Tibial nerve (tissue), 4 donors: ENCODE data around the gene ARHGEF37. TPM values are rescaled to one million over a fixed set of nuclear protein-coding genes. Genes with fewer than 3 reads are reported as not detected.
"Not testable (repeated sequence)": the region's sequence is repeated elsewhere in the genome, so short reads cannot be mapped to it uniquely, and the experiment has no call there.

ENCODE experiments used
- DNase-seq, 2 donors: peaks; one replicate each; pipeline ENCODE4 v3.0.0-alpha.2; 2019; ENCODE audit warnings: low spot score in 2 of 2
- H3K27ac ChIP-seq, 4 donors: fragments of 200-600 bp; sonication (generic) in 3 of 4; one replicate each; pipeline ENCODE4 v1.5.1; 2017 to 2019; ENCODE audit warnings: mild to moderate bottlenecking in 1 of 4
- H3K27me3 ChIP-seq, 2 donors: fragments of 200-600 bp; sonication (generic) in 1 of 2; one replicate each; pipeline versions ENCODE4 v1.5.1 to v1.6.0; 2017 to 2019
- H3K36me3 ChIP-seq, 3 donors: fragments of 200-600 bp; sonication (generic); one replicate each; pipeline ENCODE4 v1.5.1; 2018 to 2019
- H3K4me1 ChIP-seq, 4 donors: fragments of 200-600 bp; sonication (generic) in 3 of 4; one replicate each; pipeline ENCODE4 v1.5.1; 2017 to 2019
- H3K4me3 ChIP-seq, 4 donors: fragments of 200-600 bp; sonication (generic) in 3 of 4; one replicate each; pipeline ENCODE4 v1.5.1; 2017 to 2019; ENCODE audit warnings: mild to moderate bottlenecking in 1 of 4, moderate library complexity in 1 of 4
- H3K9me3 ChIP-seq, 4 donors: fragments of 200-600 bp; sonication (generic) in 3 of 4; one replicate each; pipeline ENCODE4 v1.5.1; 2017 to 2019
- EP300 ChIP-seq, 2 donors: sonication (generic); formaldehyde crosslinking; IDR thresholded peaks; one replicate each; pipeline ENCODE4 v1.6.1; 2017; ENCODE audit warnings: antibody characterized with exemption in 2 of 2, mild to moderate bottlenecking in 1 of 2
- POLR2A ChIP-seq, 2 donors: fragments of 450-650 bp; IDR thresholded peaks; one replicate each; pipeline ENCODE4 v1.6.1; 2017; ENCODE audit warnings: antibody characterized with exemption in 2 of 2, mild to moderate bottlenecking in 2 of 2, moderate library complexity in 2 of 2
- WGBS, 2 donors: methylation state at CpG; one replicate each; pipeline ENCODE4 v1.1.5; 2018; 5-methylcytosine and 5-hydroxymethylcytosine counted together
- total RNA-seq, 4 donors: library from RNA; depleted of rRNA; stranded (reverse); fragments of >200 nt; gene quantifications; one replicate each; pipeline ENCODE4 v1.1.0, GENCODE V29; 2016
- TF ChIP-seq, protein P1 (sequence below), 5 experiments: fragments of 200-600 bp in 3 of 5; fragments of 450-650 bp in 2 of 5; sonication (generic) in 3 of 5; IDR thresholded peaks; one replicate each; pipeline ENCODE4 v1.5.1; 2016 to 2019; ENCODE audit warnings: antibody characterized with exemption in 5 of 5, mild to moderate bottlenecking in 3 of 5, moderate library complexity in 2 of 5

Gene ARHGEF37
- total RNA-seq, 4 donors from 2014 or later: 28.8 to 73.7 (median 62.7) TPM

DNA sequence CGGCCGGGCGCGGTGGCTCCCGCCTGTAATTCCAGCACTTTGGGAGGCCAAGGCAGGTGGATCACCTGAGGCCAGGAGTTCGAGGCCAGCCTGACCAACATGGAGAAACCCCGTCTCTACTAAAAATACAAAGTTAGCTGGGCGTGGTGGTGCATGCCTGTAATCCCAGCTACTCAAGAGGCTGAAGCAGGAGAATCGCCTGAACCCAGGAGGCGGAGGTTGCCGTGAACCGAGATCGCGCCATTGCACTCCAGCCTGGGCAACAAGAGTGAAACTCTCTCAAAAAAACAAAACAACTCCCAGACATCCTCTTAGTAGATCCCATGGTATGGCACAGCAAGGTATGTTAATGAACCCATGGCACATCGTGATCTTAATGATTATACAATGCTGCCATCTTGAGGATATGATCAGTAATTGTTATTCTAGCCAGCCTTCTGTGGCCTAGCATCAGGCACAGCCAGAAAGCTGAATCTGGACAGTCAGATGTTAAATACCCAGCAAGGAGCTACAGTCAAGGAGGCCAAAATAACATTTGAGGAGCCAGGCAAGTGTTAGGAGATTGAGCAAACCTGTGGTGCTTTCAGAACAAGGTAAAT is 16.7 kb upstream of the ARHGEF37 start:
- not testable (repeated sequence) for H3K36me3 ChIP-seq, H3K4me3 ChIP-seq, DNase-seq, H3K27me3 ChIP-seq, H3K9me3 ChIP-seq
- 48 to 49% methylated on average over 15 of the region's 15 CpGs for WGBS, 2 donors
- peak overlapping the region in 2 of 4 donors; percentile 50 to 92 for H3K27ac ChIP-seq
- TF ChIP-seq, protein P1, sequence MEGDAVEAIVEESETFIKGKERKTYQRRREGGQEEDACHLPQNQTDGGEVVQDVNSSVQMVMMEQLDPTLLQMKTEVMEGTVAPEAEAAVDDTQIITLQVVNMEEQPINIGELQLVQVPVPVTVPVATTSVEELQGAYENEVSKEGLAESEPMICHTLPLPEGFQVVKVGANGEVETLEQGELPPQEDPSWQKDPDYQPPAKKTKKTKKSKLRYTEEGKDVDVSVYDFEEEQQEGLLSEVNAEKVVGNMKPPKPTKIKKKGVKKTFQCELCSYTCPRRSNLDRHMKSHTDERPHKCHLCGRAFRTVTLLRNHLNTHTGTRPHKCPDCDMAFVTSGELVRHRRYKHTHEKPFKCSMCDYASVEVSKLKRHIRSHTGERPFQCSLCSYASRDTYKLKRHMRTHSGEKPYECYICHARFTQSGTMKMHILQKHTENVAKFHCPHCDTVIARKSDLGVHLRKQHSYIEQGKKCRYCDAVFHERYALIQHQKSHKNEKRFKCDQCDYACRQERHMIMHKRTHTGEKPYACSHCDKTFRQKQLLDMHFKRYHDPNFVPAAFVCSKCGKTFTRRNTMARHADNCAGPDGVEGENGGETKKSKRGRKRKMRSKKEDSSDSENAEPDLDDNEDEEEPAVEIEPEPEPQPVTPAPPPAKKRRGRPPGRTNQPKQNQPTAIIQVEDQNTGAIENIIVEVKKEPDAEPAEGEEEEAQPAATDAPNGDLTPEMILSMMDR (IDR thresholded peaks at IDR 0.05): peak; percentile 45 to 85 (median 60)
- peaks cover 0 to 45% (median 32%) of the 10 kb centered on the region in 4 donors for H3K4me1 ChIP-seq

DNA sequence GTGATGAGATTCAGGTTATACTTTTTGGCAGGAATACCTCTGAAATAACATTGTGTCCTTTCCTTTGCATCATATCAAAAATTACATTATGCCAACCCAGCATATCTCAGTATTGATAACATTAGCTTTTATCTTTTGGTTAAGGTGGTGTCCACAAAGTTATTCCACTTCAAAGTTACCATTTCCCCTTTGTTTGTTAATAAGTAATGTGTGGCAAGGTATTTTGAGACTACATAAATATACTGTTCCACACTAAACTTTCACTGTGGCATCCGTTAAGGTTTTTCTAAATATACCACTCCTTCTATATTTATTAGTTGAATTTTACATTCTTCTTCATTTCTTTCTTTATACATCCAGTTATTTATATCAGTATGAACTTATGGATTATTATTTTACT is 14.1 kb upstream of the ARHGEF37 start:
- H3K27ac ChIP-seq: no peak overlapping the region
- H3K4me3 ChIP-seq: no peak overlapping the region
- WGBS, 2 donors: 71 to 86% methylated on average over 1 of the region's 1 CpG
- no peaks in the 10 kb centered on the region for H3K36me3 ChIP-seq
- no peaks in the 10 kb centered on the region for H3K27me3 ChIP-seq
- TF ChIP-seq, protein P1 (IDR thresholded peaks at IDR 0.05): no peak
- TF ChIP-seq EP300 (IDR thresholded peaks at IDR 0.05) (no peak), POLR2A (IDR thresholded peaks at IDR 0.05) (no peak)
- peaks cover 0 to 26% (median 16%) of the 10 kb centered on the region in 4 donors for H3K4me1 ChIP-seq
- H3K9me3 ChIP-seq: no peaks in the 10 kb centered on the region
- no peak for DNase-seq

DNA sequence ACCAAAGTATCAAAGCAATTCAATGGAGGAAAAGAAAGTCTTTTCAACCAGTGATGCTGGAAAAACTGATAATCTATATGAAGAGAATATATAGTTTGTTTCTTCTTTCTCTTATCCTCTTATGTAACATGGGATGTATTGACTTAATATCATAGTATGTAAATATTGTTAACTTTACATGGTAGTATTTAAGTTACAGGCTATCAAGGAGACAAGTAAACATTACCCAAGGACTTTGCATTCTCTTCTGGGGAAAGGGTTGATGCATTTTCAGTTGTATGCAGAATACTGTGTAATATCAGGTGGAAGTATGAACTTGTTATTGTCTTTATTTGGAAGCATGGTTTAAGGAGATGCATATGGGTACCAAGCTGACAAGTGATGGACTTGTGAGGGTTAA is 9.1 kb upstream of the ARHGEF37 start:
- Histone ChIP-seq H3K27ac (no peak overlapping the region), H3K4me1 (peaks cover 0 to 9% (median 0%) of the 10 kb centered on the region in 4 donors), H3K9me3 (no peaks in the 10 kb centered on the region), H3K27me3 (no peaks in the 10 kb centered on the region), H3K36me3 (no peaks in the 10 kb centered on the region), H3K4me3 (no peak overlapping the region)
- no peak for DNase-seq
- no peak for TF ChIP-seq POLR2A (IDR thresholded peaks at IDR 0.05)
- TF ChIP-seq, protein P1 (IDR thresholded peaks at IDR 0.05): no peak
- no peak for TF ChIP-seq EP300 (IDR thresholded peaks at IDR 0.05)

DNA sequence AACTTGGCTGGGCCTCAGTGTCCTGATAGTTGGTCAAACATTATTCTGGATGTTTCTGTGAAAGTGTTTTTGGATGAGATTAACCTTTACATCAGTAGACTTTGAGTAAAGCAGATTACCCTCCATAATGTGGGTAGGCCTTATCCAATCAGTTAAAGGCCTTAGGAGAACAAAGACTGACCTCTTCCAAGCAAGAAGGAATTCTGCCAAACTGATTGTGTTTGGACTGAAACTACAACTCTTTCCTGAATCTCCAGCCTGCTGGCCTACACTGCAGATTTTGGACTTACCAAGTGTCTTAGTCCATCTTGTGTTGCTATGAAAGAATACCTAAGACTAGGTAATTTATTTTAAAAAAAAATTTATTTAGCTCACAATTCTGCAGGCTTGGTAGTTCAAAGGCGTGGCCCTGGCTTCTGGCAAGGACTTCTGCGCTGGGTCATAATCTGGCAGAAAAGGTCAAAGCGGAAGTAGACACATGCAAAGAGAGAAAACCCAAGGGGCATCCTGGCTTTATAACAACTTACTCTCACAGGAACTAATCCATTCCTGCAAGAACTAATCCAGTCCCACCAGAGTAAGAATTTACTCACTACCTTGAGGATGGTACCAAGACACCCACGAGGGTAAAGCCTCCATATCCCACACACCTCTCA is 8.6 kb upstream of the ARHGEF37 start:
- H3K27me3 ChIP-seq: no peaks in the 10 kb centered on the region
- peaks cover 0 to 9% (median 0%) of the 10 kb centered on the region in 4 donors for H3K4me1 ChIP-seq
- H3K27ac ChIP-seq: no peak overlapping the region
- 85 to 88% methylated on average over 4 of the region's 4 CpGs for WGBS, 2 donors
- no peaks in the 10 kb centered on the region for H3K36me3 ChIP-seq
- no peak for TF ChIP-seq POLR2A (IDR thresholded peaks at IDR 0.05)
- TF ChIP-seq EP300 (IDR thresholded peaks at IDR 0.05): no peak
- TF ChIP-seq, protein P1 (IDR thresholded peaks at IDR 0.05): no peak
- DNase-seq: no peak
- H3K4me3 ChIP-seq: no peak overlapping the region
- no peaks in the 10 kb centered on the region for H3K9me3 ChIP-seq

DNA sequence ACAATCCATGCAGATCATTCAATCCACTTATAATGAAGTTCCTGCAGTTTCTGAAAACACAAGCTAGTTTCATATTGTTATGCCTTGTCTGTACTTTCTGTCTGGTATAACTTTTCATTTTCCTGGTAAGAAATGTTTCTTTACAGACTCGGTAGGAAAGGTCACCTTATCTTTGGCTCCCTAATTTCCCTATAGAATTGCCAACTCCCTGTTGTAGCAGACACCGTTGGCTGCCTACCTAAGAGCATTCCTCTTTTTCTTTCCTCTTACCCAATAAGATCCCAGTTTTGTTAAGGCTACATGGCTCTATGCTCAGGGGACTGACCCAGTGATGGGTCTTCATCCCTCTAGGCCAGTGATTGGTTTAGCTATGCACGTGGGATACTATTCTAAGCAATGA is 6.2 kb upstream of the ARHGEF37 start:
- Histone ChIP-seq H3K36me3 (no peaks in the 10 kb centered on the region), H3K9me3 (no peaks in the 10 kb centered on the region), H3K4me1 (peaks cover 0 to 9% (median 0%) of the 10 kb centered on the region in 4 donors), H3K27ac (no peak overlapping the region), H3K27me3 (no peaks in the 10 kb centered on the region), H3K4me3 (no peak overlapping the region)
- 65 to 67% methylated on average over 3 of the region's 3 CpGs for WGBS, 2 donors
- no peak for TF ChIP-seq POLR2A (IDR thresholded peaks at IDR 0.05)
- no peak for TF ChIP-seq EP300 (IDR thresholded peaks at IDR 0.05)
- TF ChIP-seq, protein P1 (IDR thresholded peaks at IDR 0.05): no peak
- DNase-seq: no peak
